ENCODE measurements around the gene HOOK1.
"Not testable (repeated sequence)": the region's sequence is repeated elsewhere in the genome, so short reads cannot be mapped to it uniquely, and the experiment has no call there.

HOOK1 gene

DNA sequence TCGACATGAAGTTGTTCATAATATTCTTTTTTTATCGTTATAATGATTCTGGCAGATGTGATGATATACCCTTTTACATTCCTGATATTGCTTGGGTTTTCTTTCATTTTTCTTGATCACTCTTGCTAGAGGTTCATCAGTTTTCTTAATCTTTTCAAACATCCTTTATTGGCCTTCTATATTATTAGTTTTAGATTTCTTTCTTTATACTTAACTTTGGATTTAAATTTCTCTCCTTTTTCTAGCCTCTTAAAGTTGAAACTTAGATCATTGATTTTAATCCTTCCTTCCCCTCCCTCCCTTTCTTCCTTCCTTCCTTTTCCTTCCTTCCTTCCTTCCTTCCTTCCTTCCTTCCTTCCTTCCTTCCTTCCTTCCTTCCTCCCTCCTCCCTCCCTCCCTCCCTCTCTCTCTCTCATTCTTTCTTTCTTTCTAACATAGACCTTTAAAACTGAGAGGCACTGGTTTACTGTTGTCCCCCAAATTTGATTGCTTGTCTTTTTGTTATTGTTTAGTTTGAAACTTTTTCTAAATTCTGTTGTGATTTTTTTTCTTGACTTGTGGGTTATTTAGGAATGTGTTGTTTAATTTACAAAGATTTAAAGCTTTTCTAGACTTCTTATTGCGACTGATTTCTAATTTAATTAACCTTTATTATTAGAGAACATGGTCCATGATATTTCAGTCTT lies 31.6 kb downstream of the HOOK1 start:
- Histone ChIP-seq H3K4me1 (ENCODE audit: insufficient read depth, insufficient read length) (no peaks in the 10 kb centered on the region), H3K9me3 (ENCODE audit: insufficient read depth, low read length) (peaks cover 10% of the 10 kb centered on the region), H3K27me3 (ENCODE audit: insufficient read depth, insufficient read length) (no peaks in the 10 kb centered on the region), H3K4me3 (ENCODE audit: insufficient read length, low read depth) (no peak overlapping the region), H3K9ac (ENCODE audit: insufficient read length, low read depth) (no peak overlapping the region), H3K36me3 (ENCODE audit: insufficient read depth, insufficient read length, low read length) (no peaks in the 10 kb centered on the region)
- no peak for TF ChIP-seq SUZ12 (IDR thresholded peaks at IDR 0.05; ENCODE audit: extremely low read depth, insufficient read depth, insufficient read length)
- no peak for TF ChIP-seq ZNF274 (IDR thresholded peaks at IDR 0.05; ENCODE audit: low read depth, low read length)
- TF ChIP-seq YY1 (IDR thresholded peaks at IDR 0.05; ENCODE audit: insufficient read depth, insufficient read length) = no peak
- DNase-seq (ENCODE audit: low read depth, low spot score) = no peak

DNA sequence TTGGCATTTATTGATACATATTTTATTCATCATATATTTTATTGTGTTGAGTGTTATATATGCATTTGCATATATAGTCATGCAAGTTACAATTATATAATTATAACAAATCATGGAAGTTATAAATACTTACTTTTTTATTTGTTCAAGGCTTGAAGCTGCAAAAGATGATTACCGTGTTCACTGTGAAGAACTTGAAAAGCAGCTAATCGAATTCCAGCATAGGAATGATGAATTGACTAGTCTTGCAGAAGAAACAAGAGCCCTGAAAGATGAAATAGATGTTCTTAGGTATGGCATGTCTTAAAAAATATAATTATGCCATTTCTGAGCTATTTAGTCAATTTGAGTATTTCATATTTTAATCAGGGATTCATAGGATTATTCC lies 32.1 kb downstream of the HOOK1 start:
- no peak for DNase-seq (ENCODE audit: low read depth, low spot score)
- Histone ChIP-seq H3K9ac (ENCODE audit: insufficient read length, low read depth) (no peak overlapping the region), H3K4me3 (ENCODE audit: insufficient read length, low read depth) (no peak overlapping the region), H3K36me3 (ENCODE audit: insufficient read depth, insufficient read length, low read length) (no peaks in the 10 kb centered on the region), H3K4me1 (ENCODE audit: insufficient read depth, insufficient read length) (no peaks in the 10 kb centered on the region), H3K27me3 (ENCODE audit: insufficient read depth, insufficient read length) (no peaks in the 10 kb centered on the region), H3K9me3 (ENCODE audit: insufficient read depth, low read length) (peaks cover 10% of the 10 kb centered on the region)
- TF ChIP-seq SUZ12 (IDR thresholded peaks at IDR 0.05; ENCODE audit: extremely low read depth, insufficient read depth, insufficient read length) (no peak), ZNF274 (IDR thresholded peaks at IDR 0.05; ENCODE audit: low read depth, low read length) (no peak), YY1 (IDR thresholded peaks at IDR 0.05; ENCODE audit: insufficient read depth, insufficient read length) (no peak)

DNA sequence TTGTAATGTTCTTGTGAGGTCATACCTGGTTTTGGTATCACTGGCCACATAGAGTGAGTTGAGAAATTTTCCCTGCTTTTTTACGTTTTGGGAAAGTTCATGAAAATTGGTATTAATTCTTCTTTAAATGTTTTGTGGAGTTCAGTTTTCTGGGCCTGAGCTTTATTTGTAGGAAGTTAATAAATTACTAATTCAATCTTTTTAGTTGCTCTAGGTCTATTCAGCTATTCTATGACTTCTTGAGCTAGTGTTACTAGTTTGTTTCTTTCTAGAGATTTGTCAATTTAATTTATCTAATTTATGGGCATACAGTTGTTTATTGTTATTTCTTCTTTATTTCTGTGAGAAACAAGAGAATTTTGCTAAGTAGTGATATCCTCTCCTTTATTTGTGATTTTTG lies 37.4 kb downstream of the HOOK1 start:
- DNase-seq (ENCODE audit: low read depth, low spot score) = no peak
- TF ChIP-seq ZNF274 (IDR thresholded peaks at IDR 0.05; ENCODE audit: low read depth, low read length) (no peak), YY1 (IDR thresholded peaks at IDR 0.05; ENCODE audit: insufficient read depth, insufficient read length) (no peak), SUZ12 (IDR thresholded peaks at IDR 0.05; ENCODE audit: extremely low read depth, insufficient read depth, insufficient read length) (no peak)
- H3K4me3 ChIP-seq (ENCODE audit: insufficient read length, low read depth) = no peak overlapping the region
- H3K4me1 ChIP-seq (ENCODE audit: insufficient read depth, insufficient read length) = no peaks in the 10 kb centered on the region
- no peak overlapping the region for H3K9ac ChIP-seq (ENCODE audit: insufficient read length, low read depth)
- H3K36me3 ChIP-seq (ENCODE audit: insufficient read depth, insufficient read length, low read length) = no peaks in the 10 kb centered on the region
- peaks cover 14% of the 10 kb centered on the region for H3K9me3 ChIP-seq (ENCODE audit: insufficient read depth, low read length)
- H3K27me3 ChIP-seq (ENCODE audit: insufficient read depth, insufficient read length) = no peaks in the 10 kb centered on the region

DNA sequence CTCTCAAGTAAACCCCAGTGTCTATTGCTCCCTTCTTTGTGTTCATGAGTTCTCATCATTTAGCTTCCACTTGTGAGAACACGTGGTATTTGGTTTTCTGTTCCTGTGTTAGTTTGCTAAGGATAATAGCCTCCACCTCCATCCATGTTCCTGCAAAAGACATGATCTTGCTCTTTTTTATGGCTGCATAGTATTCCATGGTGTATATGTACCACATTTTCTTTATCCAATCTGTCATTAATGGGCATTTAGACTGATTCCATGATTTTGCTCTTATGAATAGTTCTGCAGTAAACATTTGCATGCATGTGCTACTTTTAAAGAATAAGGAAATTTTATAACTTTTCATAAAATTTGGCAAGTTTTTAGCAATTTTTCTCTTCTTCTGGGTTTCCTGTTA lies 40.5 kb downstream of the HOOK1 start:
- not testable (repeated sequence) for H3K9ac ChIP-seq (ENCODE audit: insufficient read length, low read depth); H3K4me1 ChIP-seq (ENCODE audit: insufficient read depth, insufficient read length); H3K9me3 ChIP-seq (ENCODE audit: insufficient read depth, low read length); H3K36me3 ChIP-seq (ENCODE audit: insufficient read depth, insufficient read length, low read length); H3K4me3 ChIP-seq (ENCODE audit: insufficient read length, low read depth); H3K27me3 ChIP-seq (ENCODE audit: insufficient read depth, insufficient read length); DNase-seq (ENCODE audit: low read depth, low spot score)

DNA sequence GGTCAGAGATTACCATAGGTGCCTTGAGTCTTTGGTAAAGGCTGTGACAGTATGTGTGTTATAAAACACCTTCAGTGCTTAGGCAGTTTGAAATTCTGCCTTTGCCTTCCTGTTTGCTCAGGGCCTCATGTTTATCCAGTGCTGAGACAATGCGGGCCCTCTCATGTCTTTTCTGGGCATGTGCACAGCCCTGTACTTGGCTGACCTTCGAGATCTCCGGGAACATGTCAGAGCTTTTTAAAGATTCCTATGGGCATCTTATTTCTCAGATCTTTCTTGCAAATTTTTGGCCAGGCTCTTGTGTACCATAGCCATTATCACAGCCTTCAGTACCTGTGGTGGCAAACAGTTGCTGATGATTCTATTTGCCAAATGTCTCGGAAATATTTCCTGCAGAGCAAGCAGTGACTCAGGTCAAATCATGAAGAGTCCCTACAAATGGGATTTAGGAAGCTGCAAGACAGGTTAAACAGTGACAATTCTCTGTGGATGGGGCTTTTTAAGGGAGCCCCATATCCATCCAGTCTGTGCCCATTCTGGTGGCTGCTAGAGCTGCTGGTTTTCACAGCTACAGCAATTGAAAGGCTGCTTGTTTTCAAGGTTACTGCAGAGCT lies 42.1 kb downstream of the HOOK1 start:
- H3K4me3 ChIP-seq (ENCODE audit: insufficient read length, low read depth) = no peak overlapping the region
- DNase-seq (ENCODE audit: low read depth, low spot score) = no peak
- no peaks in the 10 kb centered on the region for H3K4me1 ChIP-seq (ENCODE audit: insufficient read depth, insufficient read length)
- H3K9me3 ChIP-seq (ENCODE audit: insufficient read depth, low read length) = 0 out of 2 replicates have a peak, but pooled peaks cover 4% of the 10 kb centered on the region
- H3K9ac ChIP-seq (ENCODE audit: insufficient read length, low read depth) = no peak overlapping the region
- TF ChIP-seq ZNF274 (IDR thresholded peaks at IDR 0.05; ENCODE audit: low read depth, low read length) (no peak), SUZ12 (IDR thresholded peaks at IDR 0.05; ENCODE audit: extremely low read depth, insufficient read depth, insufficient read length) (no peak), YY1 (IDR thresholded peaks at IDR 0.05; ENCODE audit: insufficient read depth, insufficient read length) (no peak)
- H3K36me3 ChIP-seq (ENCODE audit: insufficient read depth, insufficient read length, low read length) = no peaks in the 10 kb centered on the region
- no peaks in the 10 kb centered on the region for H3K27me3 ChIP-seq (ENCODE audit: insufficient read depth, insufficient read length)

DNA sequence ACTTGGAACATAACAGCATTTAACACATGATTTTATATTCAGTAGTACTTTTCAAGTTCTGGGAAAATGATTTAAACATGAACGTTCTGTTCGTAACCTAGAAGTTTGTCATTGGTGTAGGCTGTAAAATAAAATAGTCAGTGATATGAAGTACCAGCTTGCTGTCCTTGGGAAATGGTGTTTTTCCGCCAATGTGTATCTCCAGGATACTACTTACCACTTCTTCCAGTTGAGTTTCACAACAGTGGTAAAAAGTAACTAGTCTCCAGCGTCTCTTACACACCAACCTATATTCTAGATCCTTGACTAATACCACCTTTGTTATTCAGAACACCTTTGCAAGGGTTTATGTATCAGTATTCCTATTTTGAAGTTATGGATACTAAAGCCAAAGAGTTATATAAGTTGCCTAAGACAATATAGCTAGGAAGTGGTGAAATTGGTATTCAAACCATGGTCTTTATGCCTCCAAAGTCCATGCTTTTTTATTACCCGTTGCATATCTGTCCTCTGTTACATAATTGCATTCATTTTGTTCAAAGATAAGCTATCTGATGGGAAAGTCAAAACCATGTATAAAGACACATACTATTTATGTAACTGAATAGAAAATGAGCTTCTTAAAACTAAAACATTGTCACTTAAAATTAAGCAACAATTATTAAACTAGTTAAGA lies 43.1 kb downstream of the HOOK1 start:
- no peak for TF ChIP-seq YY1 (IDR thresholded peaks at IDR 0.05; ENCODE audit: insufficient read depth, insufficient read length)
- TF ChIP-seq ZNF274 (IDR thresholded peaks at IDR 0.05; ENCODE audit: low read depth, low read length) = no peak
- no peak for TF ChIP-seq SUZ12 (IDR thresholded peaks at IDR 0.05; ENCODE audit: extremely low read depth, insufficient read depth, insufficient read length)
- no peak for DNase-seq (ENCODE audit: low read depth, low spot score)
- Histone ChIP-seq H3K27me3 (ENCODE audit: insufficient read depth, insufficient read length) (no peaks in the 10 kb centered on the region), H3K36me3 (ENCODE audit: insufficient read depth, insufficient read length, low read length) (no peaks in the 10 kb centered on the region), H3K9ac (ENCODE audit: insufficient read length, low read depth) (no peak overlapping the region), H3K9me3 (ENCODE audit: insufficient read depth, low read length) (0 out of 2 replicates have a peak, but pooled peaks cover 4% of the 10 kb centered on the region), H3K4me1 (ENCODE audit: insufficient read depth, insufficient read length) (no peaks in the 10 kb centered on the region), H3K4me3 (ENCODE audit: insufficient read length, low read depth) (no peak overlapping the region)

DNA sequence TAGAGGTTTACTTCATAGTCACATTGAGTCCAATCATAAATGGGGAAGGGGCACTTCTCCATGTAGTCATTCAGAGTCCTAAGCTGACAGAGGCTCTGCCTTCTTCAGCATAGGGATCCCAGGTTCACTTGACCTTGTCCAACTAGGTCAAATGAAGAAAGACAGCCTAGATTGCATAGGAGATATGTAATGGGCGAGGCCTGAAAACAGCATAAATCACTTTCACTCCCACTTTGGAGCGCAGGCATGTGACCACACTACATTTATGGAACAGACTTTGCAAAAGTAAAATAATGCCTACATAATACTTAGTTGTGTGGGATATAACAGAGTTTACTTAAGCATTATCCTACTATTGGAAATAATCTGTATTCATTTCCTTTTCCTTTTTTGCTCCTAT lies 51.7 kb downstream of the HOOK1 start:
- Histone ChIP-seq H3K9me3 (ENCODE audit: insufficient read depth, low read length) (no peaks in the 10 kb centered on the region), H3K9ac (ENCODE audit: insufficient read length, low read depth) (no peak overlapping the region), H3K4me3 (ENCODE audit: insufficient read length, low read depth) (no peak overlapping the region), H3K27me3 (ENCODE audit: insufficient read depth, insufficient read length) (no peaks in the 10 kb centered on the region), H3K4me1 (ENCODE audit: insufficient read depth, insufficient read length) (no peaks in the 10 kb centered on the region), H3K36me3 (ENCODE audit: insufficient read depth, insufficient read length, low read length) (peaks cover 5% of the 10 kb centered on the region)
- DNase-seq (ENCODE audit: low read depth, low spot score) = no peak
- TF ChIP-seq YY1 (IDR thresholded peaks at IDR 0.05; ENCODE audit: insufficient read depth, insufficient read length) (no peak), SUZ12 (IDR thresholded peaks at IDR 0.05; ENCODE audit: extremely low read depth, insufficient read depth, insufficient read length) (no peak), ZNF274 (IDR thresholded peaks at IDR 0.05; ENCODE audit: low read depth, low read length) (no peak)
